GM19351 (cell line): ENCODE results near the gene TMEM134.

Source experiments
- ATAC-seq: cut with Tn5 transposase; IDR thresholded peaks from one replicate; pipeline ENCODE4 v1.9.1; 2021; ENCODE audit warnings: mild to moderate bottlenecking, moderate library complexity; ENCODE audit not compliant: unreplicated experiment

Gene TMEM134

GRCh38 chr11:67500831-67501715 lies 32.0 kb upstream of the TMEM134 start:
- no peak for ATAC-seq

GRCh38 chr11:67500484-67500821 lies 31.4 kb upstream of the TMEM134 start:
- ATAC-seq, result no peak

- ATAC-seq, result no peak
Measured at GRCh38 chr11:67499808-67500483, 30.9 kb upstream of the TMEM134 start.

- no peak for ATAC-seq
Measured at GRCh38 chr11:67498544-67498972, 29.5 kb upstream of the TMEM134 start.

GRCh38 chr11:67497656-67498291 lies 28.7 kb upstream of the TMEM134 start:
- ATAC-seq, result no peak

GRCh38 chr11:67496113-67496512 lies 27.1 kb upstream of the TMEM134 start:
- ATAC-seq, result no peak

- ATAC-seq, result no peak
Measured at GRCh38 chr11:67495234-67496005, 26.4 kb upstream of the TMEM134 start.

- no peak for ATAC-seq
Measured at GRCh38 chr11:67494371-67495233, 25.6 kb upstream of the TMEM134 start.

- ATAC-seq, result no peak
Measured at GRCh38 chr11:67493548-67494370, 24.7 kb upstream of the TMEM134 start.

GRCh38 chr11:67492801-67493547 lies 23.9 kb upstream of the TMEM134 start:
- ATAC-seq, result no peak

- ATAC-seq, result no peak
Measured at GRCh38 chr11:67492069-67492727, 23.1 kb upstream of the TMEM134 start.

- no peak for ATAC-seq
Measured at GRCh38 chr11:67491276-67492068, 22.4 kb upstream of the TMEM134 start.

- ATAC-seq, result no peak
Measured at GRCh38 chr11:67490727-67491065, 21.6 kb upstream of the TMEM134 start.

- no peak for ATAC-seq
Measured at GRCh38 chr11:67489885-67490726, 21.1 kb upstream of the TMEM134 start.

GRCh38 chr11:67489203-67489884 lies 20.3 kb upstream of the TMEM134 start:
- ATAC-seq, result no peak
